OCI-M2 (cell line): ENCODE data around the gene ANKRD9.
A peak's percentile ranks its signal among the peaks of the same experiment; 100 is the strongest.
"Not testable (repeated sequence)": the region's sequence is repeated elsewhere in the genome, so short reads cannot be mapped to it uniquely, and the experiment has no call there.

Experiments
- DNase-seq: peaks from one replicate; lab custom pipeline; 2025; ENCODE audit not compliant: unreplicated experiment; lab: John Stamatoyannopoulos, UW

The ANKRD9 gene, protein sequence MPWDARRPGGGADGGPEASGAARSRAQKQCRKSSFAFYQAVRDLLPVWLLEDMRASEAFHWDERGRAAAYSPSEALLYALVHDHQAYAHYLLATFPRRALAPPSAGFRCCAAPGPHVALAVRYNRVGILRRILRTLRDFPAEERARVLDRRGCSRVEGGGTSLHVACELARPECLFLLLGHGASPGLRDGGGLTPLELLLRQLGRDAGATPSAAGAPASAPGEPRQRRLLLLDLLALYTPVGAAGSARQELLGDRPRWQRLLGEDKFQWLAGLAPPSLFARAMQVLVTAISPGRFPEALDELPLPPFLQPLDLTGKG

DNA sequence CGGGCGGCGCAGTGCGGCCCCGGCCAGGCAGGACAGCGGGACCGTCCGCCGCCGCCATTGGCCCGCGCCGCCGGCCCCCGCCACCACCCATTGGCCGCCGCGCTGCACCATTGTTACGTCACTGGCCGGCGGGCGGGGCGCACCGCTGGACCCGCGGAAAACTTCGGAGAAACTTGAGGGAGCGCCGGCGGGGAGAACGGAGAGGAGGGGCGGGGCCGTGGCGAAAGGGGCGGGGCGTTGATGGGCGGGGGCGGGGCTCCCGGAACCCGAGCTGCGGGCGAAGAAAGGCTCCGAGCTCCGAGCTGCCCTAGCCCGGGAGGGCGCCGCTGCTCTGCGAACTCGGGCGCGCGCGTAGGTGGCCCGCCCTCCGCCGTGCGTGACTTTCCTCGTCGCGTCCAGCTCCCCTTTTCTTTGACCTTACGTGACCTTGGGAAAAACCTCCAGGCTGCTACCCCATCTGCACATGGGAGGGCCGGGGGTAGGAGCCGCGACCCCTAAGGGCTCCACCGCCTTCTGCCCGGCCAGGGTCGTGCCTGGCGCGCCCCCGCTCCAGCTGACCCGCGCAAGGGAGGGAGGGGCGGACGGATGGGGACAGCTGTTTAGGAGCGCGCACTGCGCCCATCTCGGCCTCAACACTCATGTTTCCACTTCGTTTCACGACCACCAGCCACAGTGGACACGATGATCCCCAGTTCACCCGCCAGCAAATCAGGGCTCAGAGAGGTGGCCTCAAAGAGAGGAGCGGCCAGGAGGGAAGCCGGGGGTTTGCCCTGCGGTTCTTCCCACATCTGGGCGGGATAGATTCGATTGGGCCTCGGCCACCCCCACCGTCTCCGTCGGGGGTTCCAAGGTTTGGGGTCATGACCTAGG is at the start of gene ANKRD9:
Gene ANKRD9 (minus strand): TSS at position 31 of the 870 bp plus-strand sequence. CDS start 1,887 bp downstream, outside the sequence.
- DNase-seq, result peak; percentile 36

DNA sequence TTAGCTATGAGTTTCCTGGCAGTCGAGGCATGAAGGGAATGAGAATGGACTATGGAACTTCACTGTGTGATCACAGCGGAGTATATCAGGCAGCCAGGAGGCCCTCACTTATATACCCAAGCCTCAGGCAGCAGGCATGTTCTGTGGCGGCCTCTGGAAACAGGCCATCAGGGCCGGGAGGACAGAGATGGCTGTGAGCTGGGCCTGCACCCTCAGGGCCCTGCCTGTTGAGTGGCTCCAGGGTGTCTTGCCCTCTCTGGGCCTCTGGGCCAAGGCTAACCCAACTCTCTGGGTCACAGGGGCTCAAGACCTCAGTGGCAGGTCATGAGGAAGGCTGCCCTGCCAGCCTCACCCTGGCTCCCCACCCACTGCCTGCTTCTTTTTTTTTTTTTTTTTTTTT is 49.0 kb upstream of the ANKRD9 start:
- no peak for DNase-seq

DNA sequence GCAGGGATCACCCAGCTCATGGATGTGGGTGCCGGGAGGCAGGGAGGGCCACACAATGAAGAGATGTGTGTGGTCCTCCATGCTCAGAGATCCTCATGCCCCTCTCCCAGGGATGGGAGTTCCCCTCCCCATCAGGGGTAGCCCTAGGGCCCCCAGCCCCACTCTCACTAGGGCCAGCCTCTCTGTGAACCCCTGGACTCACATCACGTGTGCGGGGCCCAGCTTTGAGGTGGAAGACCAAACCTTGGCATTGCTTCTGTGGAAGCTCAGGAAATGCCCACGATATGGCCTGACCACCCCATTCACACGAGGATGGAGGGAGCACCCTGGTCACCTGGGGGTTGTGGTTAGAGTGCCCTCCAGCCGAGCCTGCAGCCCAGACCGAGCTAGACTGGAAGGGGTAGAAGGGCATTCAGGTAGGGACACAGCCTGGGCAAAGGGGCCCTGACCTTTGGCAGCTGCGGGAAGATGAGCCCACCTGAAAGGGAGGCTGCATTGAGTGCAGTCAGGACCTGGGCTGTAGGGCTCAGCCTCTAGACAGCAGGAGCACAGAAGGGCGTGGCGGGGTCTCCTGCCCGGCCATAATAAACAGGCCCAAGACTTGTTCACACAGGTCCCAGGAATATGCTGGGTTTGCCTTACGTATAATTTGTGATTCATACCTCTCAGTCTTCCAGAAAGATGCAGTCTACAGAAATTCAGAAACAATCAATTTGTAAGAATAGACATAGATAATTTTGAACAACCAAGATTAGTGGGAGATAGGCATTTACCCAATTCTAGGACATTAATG is 48.1 kb upstream of the ANKRD9 start:
- no peak for DNase-seq

DNA sequence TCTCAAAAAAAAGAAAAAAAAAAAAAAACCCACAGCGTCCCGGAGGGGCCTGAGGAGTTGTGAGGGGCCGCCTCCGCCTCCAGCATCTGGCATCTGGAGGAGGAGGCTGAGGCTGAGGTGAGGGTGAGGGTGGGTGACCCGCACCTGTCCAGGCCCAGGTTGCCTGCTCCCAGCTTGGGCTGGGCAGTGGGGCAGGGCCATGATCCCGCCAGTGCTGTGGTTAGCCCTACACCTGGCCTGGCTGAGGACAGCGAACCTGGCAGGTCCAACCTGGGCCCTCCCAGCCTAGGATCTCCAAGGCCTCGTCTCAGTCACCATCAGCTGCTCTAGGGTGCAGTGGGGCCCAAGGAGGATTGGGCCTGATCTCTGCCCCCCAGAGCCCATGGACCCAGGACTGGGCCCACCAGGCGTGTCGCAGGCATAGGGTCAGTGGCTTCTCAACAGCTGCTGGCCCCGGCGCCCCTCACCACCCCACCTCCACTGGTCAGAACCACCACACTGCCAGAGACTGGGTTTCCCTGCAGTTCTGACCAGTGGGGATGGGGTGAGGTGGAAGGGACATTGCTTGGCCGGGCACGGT is 46.6 kb upstream of the ANKRD9 start:
- no peak for DNase-seq

DNA sequence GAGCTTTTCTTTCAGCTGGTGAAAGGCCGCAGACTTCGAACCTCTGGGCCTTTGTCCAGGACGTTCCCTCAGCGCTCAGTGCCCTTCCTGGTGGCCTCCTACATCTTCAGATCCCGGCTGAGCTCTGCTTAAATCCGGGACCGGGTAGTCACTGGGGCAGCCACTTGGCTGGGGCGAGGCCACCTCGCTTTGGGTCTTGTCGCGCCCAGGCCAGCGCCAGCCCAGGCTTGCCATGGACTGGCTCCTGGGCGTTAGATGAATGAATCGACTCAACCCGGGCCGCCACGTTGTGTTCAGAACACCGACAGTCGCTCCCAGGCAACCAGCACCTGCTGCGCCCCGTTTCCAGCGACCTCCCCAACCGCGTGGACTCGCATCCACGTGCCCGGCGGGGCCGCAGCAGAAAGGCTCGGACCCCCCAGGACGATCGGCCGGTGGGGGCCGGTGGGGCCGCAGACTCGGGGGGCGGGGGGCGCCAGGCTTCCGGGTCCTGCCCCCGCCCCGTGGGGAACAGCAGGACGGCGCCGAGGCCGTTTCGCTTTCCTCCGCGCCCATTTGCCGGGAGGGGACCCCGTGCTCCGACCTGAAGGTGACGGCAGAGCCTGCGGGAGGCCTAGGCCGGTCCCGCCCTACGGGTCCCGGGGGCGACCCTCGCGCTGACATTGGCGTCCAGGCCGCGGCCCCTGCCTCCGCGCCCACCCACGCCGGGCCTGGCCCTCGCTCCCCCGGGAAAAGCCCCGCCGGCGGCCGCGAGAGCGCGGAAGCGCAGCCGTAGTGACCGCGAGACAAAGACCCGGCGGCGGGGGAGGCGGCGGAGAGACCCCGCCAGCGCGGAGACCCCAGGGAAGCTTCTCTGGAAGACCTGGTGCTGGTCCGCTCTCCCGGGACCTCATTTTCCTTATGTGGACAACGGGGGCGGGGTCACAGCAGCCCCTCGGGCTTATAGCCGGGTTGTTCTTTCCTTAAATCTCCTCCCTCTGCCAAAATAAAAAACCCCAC is 45.5 kb upstream of the ANKRD9 start:
- DNase-seq, result no peak

DNA sequence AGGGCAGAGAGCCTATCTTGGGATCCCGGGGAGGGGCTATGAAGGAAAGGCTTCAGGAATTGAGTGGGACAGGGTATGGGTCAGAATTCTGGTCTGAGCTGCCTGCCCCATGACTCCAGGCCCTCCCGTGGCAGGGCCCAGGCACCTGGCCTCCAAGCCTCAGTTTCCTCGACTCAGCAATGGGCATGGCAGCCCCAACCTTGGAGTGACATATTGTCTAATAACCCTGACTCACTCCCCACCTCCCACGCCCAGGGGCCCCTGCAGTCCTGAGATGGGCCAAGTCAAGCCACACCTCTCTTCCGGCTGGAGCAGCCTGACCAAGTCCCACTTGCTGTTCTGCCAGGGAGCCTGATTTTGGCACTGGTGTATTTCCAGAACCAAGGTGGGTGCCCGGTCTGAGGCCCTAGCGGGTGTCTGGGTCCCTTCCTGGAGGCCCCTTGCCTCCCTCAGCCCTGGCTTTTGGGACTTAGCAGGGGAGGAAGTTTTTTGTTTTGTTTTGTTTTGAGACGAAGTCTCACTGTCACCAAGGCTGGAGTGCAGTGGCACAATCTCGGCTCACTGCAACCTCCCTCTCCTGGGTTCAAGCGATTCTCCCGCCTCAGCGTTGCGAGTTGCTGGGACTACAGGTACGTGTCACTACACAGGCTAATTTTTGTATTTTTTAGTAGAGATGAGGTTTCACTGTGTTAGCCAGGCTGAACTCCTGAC is 42.6 kb upstream of the ANKRD9 start:
- DNase-seq, result no peak

DNA sequence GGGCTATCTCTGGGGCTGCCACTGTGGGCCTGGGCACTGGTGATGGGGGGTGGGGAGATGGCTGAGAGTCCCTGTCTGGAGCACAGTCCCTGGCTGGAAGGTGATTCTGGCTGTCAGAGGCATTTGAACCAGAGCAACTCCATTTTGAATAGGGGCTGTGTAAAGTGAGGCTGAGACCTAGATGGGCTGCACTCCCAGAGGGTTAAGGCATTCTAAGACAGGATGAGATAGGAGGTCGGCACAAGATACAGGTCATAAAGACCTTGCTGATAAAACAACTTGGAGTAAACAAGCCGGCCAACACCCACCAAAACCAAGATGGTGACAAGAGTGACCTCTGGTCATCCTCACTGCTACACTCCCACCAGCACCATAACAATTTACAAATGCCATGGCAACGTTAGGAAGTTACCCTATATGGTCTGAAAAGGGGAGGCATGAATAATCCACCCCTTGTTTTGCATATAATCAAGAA is 41.4 kb upstream of the ANKRD9 start:
- DNase-seq, result not testable (repeated sequence)

DNA sequence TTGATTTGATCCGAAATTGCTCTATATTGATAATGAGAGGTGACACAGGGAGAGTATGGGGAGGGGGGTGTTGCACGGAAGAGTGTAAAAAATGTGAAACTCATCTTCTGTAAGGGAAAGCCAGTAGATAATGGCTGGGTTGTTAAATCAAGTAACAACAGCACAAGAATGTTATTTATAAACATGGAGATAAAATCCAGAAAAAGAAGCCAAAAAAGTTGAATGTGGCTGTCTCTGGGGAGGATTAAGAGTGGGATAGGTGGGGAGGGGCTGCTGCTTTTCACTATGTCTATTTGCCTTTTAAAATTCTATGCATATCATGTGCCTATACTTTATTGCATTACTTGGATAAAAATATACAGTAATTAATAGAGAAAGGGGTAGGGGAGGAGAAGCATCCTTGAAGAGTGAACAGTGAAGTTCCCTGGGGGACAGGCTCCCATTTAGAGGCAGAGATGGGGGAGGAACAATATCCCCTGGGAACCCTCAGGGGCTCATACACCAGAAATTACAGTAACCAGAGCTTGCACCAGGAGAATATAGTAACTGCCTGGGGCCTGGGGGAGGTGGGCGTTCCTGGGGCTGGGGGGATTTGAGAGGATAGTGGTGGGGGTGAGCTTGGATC is 39.2 kb upstream of the ANKRD9 start:
- DNase-seq, result no peak

DNA sequence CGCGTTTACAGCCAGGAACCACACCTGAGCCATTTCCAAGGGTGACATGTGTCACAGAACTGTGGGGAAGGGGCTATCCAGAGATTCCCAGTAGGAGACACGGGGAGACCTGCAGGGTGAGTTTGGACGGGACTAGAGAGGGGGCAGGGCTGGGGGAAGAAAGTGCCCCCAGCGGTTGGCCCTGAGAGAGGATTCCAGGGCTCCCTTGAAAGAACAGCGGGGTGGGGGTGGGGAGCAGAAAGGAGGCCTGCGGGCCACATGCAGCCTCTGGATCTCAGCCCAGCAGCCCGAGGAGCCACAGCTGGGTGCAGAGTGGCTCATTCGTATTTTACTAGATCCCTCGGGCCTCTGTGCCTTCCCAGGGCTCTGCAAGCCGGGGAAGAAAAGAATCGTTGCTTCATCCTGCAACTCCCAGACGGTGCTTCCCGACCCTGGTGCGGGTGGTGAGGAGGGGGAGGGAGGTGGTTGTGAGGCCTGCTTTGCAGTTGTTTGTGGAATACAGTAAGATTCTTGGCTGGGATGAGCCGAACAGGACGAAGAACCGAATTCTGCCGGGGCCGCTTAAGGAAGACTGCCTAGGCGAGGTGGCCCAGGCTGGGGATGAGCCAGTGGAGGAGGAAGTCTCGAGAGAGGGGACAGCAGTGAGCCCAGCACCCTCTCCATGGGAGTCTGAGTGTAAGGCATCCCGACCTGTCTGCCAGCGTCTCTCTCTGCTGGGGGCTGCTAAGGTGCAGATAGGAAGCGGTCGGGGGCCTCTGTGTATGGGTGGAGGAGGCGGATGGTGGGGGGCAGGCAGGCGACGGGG is 36.1 kb upstream of the ANKRD9 start:
- DNase-seq, result no peak

DNA sequence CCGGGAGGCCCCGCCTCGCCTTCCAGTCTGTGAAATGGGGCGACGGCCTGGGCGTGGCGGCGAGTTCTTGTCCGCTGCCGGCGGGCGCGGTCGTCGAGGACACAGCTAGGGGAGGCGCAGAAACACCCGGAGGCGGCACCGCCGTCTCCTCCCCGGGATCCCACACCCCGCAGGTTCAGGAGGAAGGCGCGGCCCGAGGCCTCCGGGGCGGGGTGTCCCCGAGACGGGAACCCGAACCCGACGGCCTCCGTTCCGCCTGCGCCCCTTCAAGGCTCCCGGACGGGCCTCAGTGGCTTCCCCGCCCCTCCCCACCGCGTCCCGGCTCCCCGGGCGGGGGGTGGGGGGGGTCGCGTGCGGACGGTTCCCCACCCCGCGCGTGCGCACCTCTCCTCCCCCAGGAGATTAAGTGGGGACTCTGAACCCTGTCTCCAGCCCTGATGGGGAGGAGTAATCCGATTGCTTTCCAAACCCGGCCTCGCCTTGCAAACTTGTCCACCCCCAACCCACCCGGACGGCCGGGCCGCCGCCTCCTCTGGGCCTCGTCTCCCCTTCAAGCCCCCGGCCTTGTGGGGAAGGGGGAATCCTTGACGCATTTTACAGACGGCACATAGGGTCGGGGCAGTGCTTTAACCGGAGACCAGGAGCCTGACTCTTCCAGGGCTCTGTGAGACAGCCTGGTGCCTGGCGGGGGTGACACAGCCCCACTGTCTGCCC is 35.3 kb upstream of the ANKRD9 start:
- DNase-seq, result no peak

DNA sequence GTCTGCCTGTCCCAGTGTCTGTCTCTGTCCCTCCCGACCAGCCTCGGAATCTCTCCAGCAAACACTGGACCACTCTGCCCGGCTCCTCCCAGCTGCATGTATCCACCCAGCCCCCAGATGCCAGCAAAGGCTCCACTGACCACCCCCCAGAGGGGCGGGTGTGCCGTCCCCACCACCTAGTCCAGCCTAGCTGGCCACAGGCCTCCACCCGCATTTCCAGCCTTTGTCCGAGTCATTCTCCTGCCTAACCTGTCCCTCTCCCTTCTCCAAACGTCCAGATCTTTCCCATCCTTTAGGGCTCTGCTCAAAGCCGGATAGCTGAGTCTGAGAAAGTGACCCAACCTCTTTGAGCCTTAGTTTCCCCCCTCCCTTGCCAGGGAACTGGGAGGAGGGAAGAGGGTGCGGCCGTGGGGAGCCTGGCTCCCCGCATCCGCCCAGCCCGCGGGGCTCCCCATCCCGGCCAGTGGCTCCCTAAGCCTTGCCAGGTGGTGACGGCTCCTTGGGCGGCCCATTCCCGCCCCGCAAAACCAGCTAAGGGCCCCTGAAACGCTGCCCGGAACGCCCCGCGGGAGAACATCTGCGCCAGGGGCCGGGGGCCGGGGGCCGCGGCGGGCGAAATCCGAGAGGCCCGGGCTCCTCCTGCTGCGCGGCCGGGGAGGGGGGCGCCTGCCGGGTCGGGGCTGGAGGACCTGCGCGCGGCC is 34.6 kb upstream of the ANKRD9 start:
- no peak for DNase-seq

DNA sequence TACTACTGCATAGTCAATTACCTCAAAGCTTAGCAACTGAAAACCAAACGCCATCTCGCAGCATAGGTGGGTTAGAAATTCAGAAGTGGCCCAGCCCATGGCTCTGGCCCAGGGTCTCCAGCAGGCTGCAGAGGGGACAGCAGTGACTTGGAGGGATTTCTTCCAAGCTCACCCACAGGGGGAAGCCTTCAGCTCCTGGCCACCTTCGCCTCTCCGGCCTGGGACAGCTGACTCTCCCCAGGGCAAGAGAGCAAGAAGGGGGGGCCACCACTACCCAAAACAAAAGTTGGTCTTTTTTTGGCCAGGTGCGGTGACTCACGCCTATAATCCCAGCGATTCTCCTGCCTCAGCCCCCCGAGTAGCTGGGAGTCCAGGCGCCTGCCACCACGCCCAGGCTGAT is 32.2 kb upstream of the ANKRD9 start:
- DNase-seq, result no peak

DNA sequence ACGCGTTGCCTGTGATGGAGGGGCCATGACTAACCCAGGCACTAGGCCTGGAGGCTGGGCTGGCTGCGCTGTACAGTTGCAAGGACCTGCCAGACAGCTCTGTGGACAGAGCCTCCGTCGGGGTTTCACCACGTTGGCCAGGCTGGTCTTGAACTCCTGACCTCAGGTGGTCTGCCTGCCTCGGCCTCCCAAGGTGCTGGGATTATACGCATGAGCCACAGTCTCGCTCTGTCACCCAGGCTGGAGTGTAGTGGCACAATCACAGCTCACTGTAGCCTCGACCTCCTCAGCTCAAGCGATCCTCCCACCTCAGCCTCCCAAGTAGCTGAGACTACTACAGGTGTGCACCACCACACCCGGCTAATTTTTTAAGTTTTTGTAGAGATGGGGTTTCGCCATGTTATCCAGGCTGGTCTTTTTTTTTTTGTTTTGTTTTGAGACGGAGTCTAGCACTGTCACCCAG is 31.5 kb upstream of the ANKRD9 start:
- DNase-seq, result not testable (repeated sequence)

DNA sequence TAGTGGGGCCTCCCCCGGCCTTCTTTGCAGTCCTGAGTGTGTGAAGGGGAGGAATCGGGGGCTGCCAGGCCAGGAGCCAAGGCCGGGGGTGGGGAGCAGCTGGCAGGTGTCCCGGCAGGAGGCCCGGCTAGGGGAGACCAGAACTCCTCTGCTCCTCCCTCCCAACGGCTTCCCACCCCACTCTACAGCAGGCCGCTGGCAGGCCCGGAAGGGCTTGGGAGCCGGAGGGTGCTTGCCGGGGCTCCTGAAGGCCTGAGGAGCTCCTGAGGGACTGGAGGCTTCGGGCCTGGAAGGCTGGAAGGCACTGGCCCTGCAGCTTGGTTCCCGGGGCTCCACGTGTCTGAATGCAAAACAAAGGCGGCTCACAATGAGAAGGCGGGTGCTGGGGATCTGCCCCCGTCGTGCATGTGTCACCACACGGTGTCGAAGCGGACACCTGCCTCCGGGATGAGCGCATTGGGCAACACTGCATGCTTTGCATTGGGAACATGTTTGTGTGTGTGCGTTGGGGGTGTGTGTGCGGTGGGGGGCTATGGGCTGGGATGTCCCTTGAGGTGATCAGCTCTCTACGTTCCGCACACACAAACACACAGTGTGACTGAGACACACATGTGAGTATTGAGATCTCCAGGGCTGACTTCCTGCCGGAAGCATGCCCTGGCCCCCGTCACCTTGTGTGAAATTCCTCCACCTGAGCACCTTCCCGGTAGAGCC is 30.9 kb upstream of the ANKRD9 start:
- no peak for DNase-seq

DNA sequence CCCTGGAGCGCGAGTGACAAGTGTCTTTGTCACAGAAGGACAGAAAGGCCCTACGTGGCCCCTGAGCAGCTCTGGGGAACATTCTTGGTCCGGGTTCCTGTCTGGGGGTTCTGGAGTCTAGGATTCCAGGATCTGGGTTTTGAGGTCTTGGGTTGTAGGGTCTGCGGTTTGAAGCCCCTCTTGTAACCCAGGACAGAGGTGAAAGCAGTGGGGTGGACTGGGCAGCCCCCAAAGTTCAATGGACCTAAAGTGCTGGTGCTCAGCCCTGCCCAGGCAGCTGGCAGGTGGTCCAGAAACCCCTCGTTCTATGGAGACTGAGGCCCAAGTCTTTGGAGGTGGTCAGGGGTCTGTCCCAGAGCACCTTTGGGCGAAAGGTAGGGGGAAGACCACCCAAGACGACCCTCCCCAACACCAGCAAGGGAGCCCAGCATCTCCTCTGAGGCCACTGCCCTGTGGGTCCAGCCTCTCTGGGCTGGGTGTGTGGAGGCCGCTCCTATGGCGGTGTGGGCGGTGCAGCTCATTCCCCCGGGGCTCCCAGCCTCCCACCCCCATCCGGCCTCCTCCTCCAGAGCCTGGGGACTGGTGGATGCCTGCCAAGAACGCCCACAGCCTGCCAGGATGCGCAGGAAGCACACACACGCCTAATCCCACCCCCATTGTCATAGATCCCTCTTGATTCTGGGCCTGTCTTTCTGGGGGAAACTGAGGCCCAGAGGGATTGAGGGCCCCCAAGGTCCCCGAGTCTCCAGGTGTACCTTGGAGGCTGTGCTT is 30.2 kb upstream of the ANKRD9 start:
- no peak for DNase-seq
